Naive thymus-derived CD8-positive, alpha-beta T cell (primary cell): ENCODE results near the gene OR2A14. TPM values are rescaled to one million over a fixed set of nuclear protein-coding genes. Genes with fewer than 3 reads are reported as not detected.
A peak's percentile ranks its signal among the peaks of the same experiment; 100 is the strongest.

ENCODE experiments used
- ATAC-seq, 2 donors: fragments of 150-1000 bp; cut with Tn5 transposase in 1 of 2; sonication (Bioruptor Pico), chemical (Tn5 transposase) in 1 of 2; 1 replicate in 1 of 2; 2 replicates in 1 of 2; pipeline ENCODE4 v1.10.0; 2021; ENCODE audit warnings: mild to moderate bottlenecking in 2 of 2, moderate library complexity in 2 of 2
- POLR2A ChIA-PET: fragments of 350-600 bp; sonication (Branson Sonifier 250); formaldehyde crosslinking; loops from one replicate; lab custom pipeline; 2021; ENCODE audit warnings: antibody characterized with exemption; lab: Charles Lee
- DNase-seq, 10 donors: peaks; one replicate each; pipeline versions ENCODE4 v3.0.0 to v3.0.0-alpha.2; 2020 to 2022
- H3K27ac Mint-ChIP-seq, 10 donors: one replicate each; pipeline ENCODE4 v1.8.0; 2020 to 2022; ENCODE audit warnings: mild to moderate bottlenecking in 10 of 10, mixed read lengths in 10 of 10, moderate library complexity in 4 of 10, inconsistent platforms in 1 of 10
- H3K27me3 Mint-ChIP-seq, 5 donors: one replicate each; pipeline ENCODE4 v1.8.0; 2021 to 2022; ENCODE audit warnings: mixed read lengths in 5 of 5
- H3K36me3 Mint-ChIP-seq, 3 donors: one replicate each; pipeline ENCODE4 v1.8.0; 2020 to 2022; ENCODE audit warnings: mixed read lengths in 3 of 3, mild to moderate bottlenecking in 2 of 3, inconsistent platforms in 1 of 3
- H3K4me1 Mint-ChIP-seq, 4 donors: one replicate each; pipeline ENCODE4 v1.8.0; 2021 to 2022; ENCODE audit warnings: mixed read lengths in 4 of 4
- H3K4me3 Mint-ChIP-seq, 10 donors: one replicate each; pipeline ENCODE4 v1.8.0; 2020 to 2022; ENCODE audit warnings: mild to moderate bottlenecking in 10 of 10, mixed read lengths in 10 of 10, moderate library complexity in 6 of 10, inconsistent platforms in 1 of 10
- H3K9me3 Mint-ChIP-seq, 9 donors: one replicate each; pipeline ENCODE4 v1.8.0; 2020 to 2022; ENCODE audit warnings: mixed read lengths in 9 of 9, mild to moderate bottlenecking in 3 of 9, inconsistent platforms in 1 of 9, moderate library complexity in 1 of 9
- polyA plus RNA-seq, 3 donors: library from polyadenylated mRNA; unstranded; fragments of 300-500 nt; fragmentation: Illumina TruSeq; gene quantifications; one replicate each; pipeline ENCODE4 v1.2.3, GENCODE V29; 2021
- total RNA-seq, 8 experiments: library from RNA in 2 of 8; stranded (reverse) in 2 of 8; gene quantifications; one replicate each; pipeline ENCODE4 v1.2.3 and lab custom pipeline; 2021 to 2026

The OR2A14 gene
- not detected for total RNA-seq
- polyA plus RNA-seq, result not detected
- total RNA-seq (lab: John Stamatoyannopoulos, UW), result 0 reads per million in 6 experiments

GRCh38 chr7:144122876-144123275, at the start of gene OR2A14:
Gene OR2A14, plus strand, starts transcription at chr7:144123176. Its CDS starts 5,937 bp downstream, at chr7:144129113.
- DNase-seq, result no peak
- no peak within 1 kb of the TSS for H3K4me3 Mint-ChIP-seq
- H3K27ac Mint-ChIP-seq, result no peak within 1 kb of the TSS
- H3K4me1 Mint-ChIP-seq, result peaks cover 0 to 1% (median 0%) of the 10 kb centered on the region in 4 donors
- H3K27me3 Mint-ChIP-seq, result peaks cover 0 to 4% (median 0%) of the 10 kb centered on the region in 5 donors
- no peak for ATAC-seq
- peaks cover 0 to 5% (median 0%) of the 10 kb centered on the region in 9 donors for H3K9me3 Mint-ChIP-seq
- peaks cover 0 to 3% (median 0%) of the 10 kb centered on the region in 3 donors for H3K36me3 Mint-ChIP-seq
- POLR2A ChIA-PET, result no interaction called here

GRCh38 chr7:144074374-144074773, 48.6 kb upstream of the OR2A14 start:
- ATAC-seq, result no peak
- H3K4me3 Mint-ChIP-seq, result no peak overlapping the region
- H3K27me3 Mint-ChIP-seq, result peaks cover 1 to 10% (median 5%) of the 10 kb centered on the region in 5 donors
- peak overlapping the region in 1 of 10 donors; percentile 13 for H3K27ac Mint-ChIP-seq
- H3K36me3 Mint-ChIP-seq, result no peaks in the 10 kb centered on the region
- POLR2A ChIA-PET, result no interaction called here
- H3K9me3 Mint-ChIP-seq, result peaks cover 0 to 2% (median 0%) of the 10 kb centered on the region in 9 donors
- no peak for DNase-seq
- no peaks in the 10 kb centered on the region for H3K4me1 Mint-ChIP-seq

DNA sequence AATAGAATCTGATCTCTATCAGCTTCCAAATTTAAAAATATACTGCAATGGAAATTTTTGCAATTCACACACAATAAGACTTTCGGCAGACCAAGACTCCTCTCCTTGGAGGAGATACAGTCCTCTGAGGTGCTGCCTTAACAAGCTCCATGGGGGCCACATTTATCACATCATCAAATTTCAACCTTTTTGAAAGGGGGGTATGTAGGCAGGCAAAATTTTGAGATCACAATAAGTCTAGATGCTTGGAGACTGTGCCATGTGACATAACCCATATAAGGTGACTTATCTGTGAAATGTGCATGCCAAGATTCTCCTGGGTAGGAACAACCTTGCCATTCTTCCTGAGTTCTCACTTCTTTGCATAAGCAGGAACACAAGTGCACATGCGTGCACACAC, 37.0 kb upstream of the OR2A14 start, which contains the start of gene OR2A12:
TSS of gene OR2A12 (plus strand) at position 301 of the 400 bp plus-strand sequence. CDS start 8,830 bp downstream, outside the sequence.
- no peak for DNase-seq
- H3K27ac Mint-ChIP-seq, result no peak within 1 kb of the TSS
- peaks cover 0 to 4% (median 0%) of the 10 kb centered on the region in 3 donors for H3K36me3 Mint-ChIP-seq

DNA sequence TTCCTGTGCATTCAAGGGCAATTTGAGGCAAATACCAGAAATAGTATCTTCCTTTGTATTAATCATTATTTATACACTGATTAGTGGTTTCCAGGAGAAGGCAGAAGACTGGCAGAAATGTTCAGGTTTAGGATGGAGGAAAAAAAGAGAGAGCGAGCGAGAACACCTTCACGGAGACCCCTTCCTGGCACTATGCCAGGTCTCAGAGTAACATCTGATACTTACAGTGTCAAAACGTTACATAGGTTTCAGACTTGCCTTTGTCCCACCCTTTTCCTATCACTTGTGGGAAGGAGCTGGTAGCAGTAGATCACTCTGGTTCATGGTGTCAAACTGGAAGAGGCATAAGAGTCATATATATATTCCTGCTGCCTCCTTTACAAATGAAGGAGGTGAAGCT, 36.2 kb upstream of the OR2A14 start:
- H3K27ac Mint-ChIP-seq, result no peak overlapping the region

More for the DNA sequence above, 37.0 kb upstream of the OR2A14 start, which contains the start of gene OR2A12:
- no peak for ATAC-seq
- H3K4me1 Mint-ChIP-seq, result no peaks in the 10 kb centered on the region
- H3K4me3 Mint-ChIP-seq, result no peak within 1 kb of the TSS
- POLR2A ChIA-PET, result no interaction called here
- H3K27me3 Mint-ChIP-seq, result peaks cover 0 to 11% (median 0%) of the 10 kb centered on the region in 5 donors
- H3K9me3 Mint-ChIP-seq, result peaks cover 0 to 10% (median 2%) of the 10 kb centered on the region in 9 donors

GRCh38 chr7:144087230-144087629, 35.7 kb upstream of the OR2A14 start:
- Mint-ChIP-seq H3K36me3 (peaks cover 0 to 4% (median 0%) of the 10 kb centered on the region in 3 donors), H3K4me1 (no peaks in the 10 kb centered on the region), H3K9me3 (peaks cover 0 to 12% (median 2%) of the 10 kb centered on the region in 9 donors), H3K27ac (no peak overlapping the region), H3K27me3 (peaks cover 0 to 9% (median 4%) of the 10 kb centered on the region in 5 donors), H3K4me3 (no peak overlapping the region)
- POLR2A ChIA-PET, result no interaction called here
- DNase-seq (no peak), ATAC-seq (no peak)

More for the DNA sequence above, 36.2 kb upstream of the OR2A14 start:
- DNase-seq (no peak), ATAC-seq (no peak)
- peaks cover 0 to 12% (median 4%) of the 10 kb centered on the region in 5 donors for H3K27me3 Mint-ChIP-seq
- H3K9me3 Mint-ChIP-seq, result peaks cover 0 to 11% (median 2%) of the 10 kb centered on the region in 9 donors
- H3K36me3 Mint-ChIP-seq, result peaks cover 0 to 4% (median 0%) of the 10 kb centered on the region in 3 donors
- no peaks in the 10 kb centered on the region for H3K4me1 Mint-ChIP-seq
- no peak overlapping the region for H3K4me3 Mint-ChIP-seq
- POLR2A ChIA-PET, result no interaction called here

DNA sequence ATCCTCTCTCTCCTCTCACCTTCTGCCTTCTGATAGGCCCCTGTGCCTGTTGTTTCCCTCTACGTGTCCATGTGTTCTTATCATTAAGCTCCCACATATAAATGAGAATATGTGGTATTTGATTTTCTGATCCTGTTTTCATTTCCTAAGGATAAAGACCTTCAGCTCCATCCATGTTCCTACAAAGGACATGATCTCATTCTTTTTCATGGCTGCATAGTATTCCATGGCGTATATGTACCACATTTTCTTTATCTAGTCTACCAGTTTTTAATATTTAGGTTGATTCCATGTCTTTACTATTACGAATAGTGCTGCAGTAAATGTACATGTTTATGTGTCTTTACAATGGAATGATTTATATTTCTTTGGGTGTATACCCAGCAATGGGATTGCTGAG, 32.3 kb upstream of the OR2A14 start:
- POLR2A ChIA-PET, result no interaction called here
- Mint-ChIP-seq H3K9me3 (peaks cover 0 to 16% (median 5%) of the 10 kb centered on the region in 9 donors), H3K27me3 (peaks cover 1 to 18% (median 6%) of the 10 kb centered on the region in 5 donors), H3K4me3 (no peak overlapping the region), H3K4me1 (no peaks in the 10 kb centered on the region), H3K36me3 (peaks cover 0 to 4% (median 0%) of the 10 kb centered on the region in 3 donors), H3K27ac (no peak overlapping the region)
- ATAC-seq, result no peak
- no peak for DNase-seq

DNA sequence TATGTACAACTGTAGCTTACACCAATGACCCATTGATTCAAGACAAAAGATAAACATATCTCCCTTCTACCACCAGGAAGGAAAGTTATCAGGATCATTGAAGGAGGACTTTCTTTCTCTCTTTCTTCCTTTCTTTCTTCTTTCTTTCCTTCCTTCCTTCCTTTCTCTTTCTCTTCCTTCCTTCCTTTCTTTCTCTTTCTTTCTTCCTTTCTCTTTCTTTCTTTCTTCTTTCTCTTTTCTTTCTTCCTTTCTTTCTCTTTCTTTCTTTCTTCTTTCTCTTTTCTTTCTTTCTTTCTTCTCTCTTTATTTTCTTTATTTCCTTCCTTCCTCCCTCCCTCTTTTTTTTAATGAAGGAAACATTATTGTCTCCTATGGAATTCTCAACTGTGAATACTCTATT, 24.2 kb upstream of the OR2A14 start:
- ATAC-seq, result no peak
- no peak overlapping the region for H3K27ac Mint-ChIP-seq
- peaks cover 0 to 14% (median 3%) of the 10 kb centered on the region in 5 donors for H3K27me3 Mint-ChIP-seq
- H3K36me3 Mint-ChIP-seq, result no peaks in the 10 kb centered on the region
- H3K4me3 Mint-ChIP-seq, result no peak overlapping the region
- no peak for DNase-seq
- POLR2A ChIA-PET, result no interaction called here
- H3K4me1 Mint-ChIP-seq, result peaks cover 7 to 17% (median 10%) of the 10 kb centered on the region in 4 donors
- peaks cover 0 to 12% (median 2%) of the 10 kb centered on the region in 9 donors for H3K9me3 Mint-ChIP-seq

DNA sequence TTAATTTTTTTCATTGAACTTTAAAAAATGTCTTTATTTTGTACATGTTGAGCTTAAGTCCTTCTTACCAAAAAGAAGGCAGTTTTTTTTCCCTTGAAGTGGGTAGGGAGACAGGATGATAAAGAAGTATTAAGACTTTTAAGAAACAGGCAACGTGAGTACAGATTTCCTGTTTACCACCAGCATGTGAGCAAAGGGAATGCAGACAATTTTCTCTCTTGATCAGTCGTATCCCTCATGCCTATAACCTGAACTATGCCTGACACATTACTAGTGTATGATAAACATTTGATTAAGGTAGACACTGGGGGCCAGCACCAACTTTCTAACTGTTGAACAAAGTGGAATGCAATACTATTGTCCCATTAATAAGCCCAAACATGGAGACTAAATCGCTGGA, 22.4 kb upstream of the OR2A14 start:
- no peak overlapping the region for H3K4me3 Mint-ChIP-seq
- H3K9me3 Mint-ChIP-seq, result peaks cover 0 to 12% (median 0%) of the 10 kb centered on the region in 9 donors
- ATAC-seq, result no peak
- DNase-seq, result peak in 2 of 10 donors; percentile 3
- POLR2A ChIA-PET, result no interaction called here
- H3K27me3 Mint-ChIP-seq, result peaks cover 0 to 6% (median 0%) of the 10 kb centered on the region in 5 donors
- no peak overlapping the region for H3K27ac Mint-ChIP-seq
- no peaks in the 10 kb centered on the region for H3K36me3 Mint-ChIP-seq
- peaks cover 7 to 17% (median 10%) of the 10 kb centered on the region in 4 donors for H3K4me1 Mint-ChIP-seq

GRCh38 chr7:144102041-144102440, 20.9 kb upstream of the OR2A14 start:
- Mint-ChIP-seq H3K36me3 (no peaks in the 10 kb centered on the region), H3K4me3 (no peak overlapping the region), H3K9me3 (peaks cover 0 to 12% (median 0%) of the 10 kb centered on the region in 9 donors), H3K4me1 (peaks cover 7 to 17% (median 10%) of the 10 kb centered on the region in 4 donors), H3K27ac (peak overlapping the region in 2 of 10 donors; percentile 2 to 3), H3K27me3 (peaks cover 0 to 4% (median 0%) of the 10 kb centered on the region in 5 donors)
- DNase-seq (no peak), ATAC-seq (no peak)
- POLR2A ChIA-PET, result no interaction called here

GRCh38 chr7:144105211-144105610, 17.8 kb upstream of the OR2A14 start:
- Mint-ChIP-seq H3K4me1 (peaks cover 7 to 16% (median 8%) of the 10 kb centered on the region in 4 donors), H3K27me3 (peaks cover 0 to 10% (median 4%) of the 10 kb centered on the region in 5 donors), H3K27ac (no peak overlapping the region), H3K36me3 (peaks cover 0 to 6% (median 0%) of the 10 kb centered on the region in 3 donors), H3K9me3 (no peaks in the 10 kb centered on the region), H3K4me3 (no peak overlapping the region)
- POLR2A ChIA-PET, result no interaction called here
- ATAC-seq (no peak), DNase-seq (no peak)

DNA sequence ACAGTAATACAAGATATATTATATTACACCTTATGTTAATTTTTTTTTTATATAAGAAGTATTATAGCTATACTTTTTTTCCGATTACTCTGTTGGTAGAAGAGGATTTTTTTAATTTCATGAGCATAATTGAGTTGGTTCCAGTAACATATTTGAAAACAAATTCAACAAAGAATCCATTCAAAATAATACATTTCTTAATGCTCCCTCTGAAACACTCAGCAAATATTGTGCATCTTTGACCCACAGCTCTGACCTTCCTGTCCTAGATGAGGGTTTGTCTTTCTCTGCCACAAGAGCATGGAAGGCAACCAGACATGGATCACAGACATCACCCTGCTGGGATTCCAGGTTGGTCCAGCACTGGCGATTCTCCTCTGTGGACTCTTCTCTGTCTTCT, 13.7 kb upstream of the OR2A14 start, which contains the start of gene OR2A2:
TSS of gene OR2A2 (plus strand) at position 301 of the 400 bp plus-strand sequence. CDS start at position 301, 0 bp downstream.
- ATAC-seq (no peak), DNase-seq (no peak)
- Mint-ChIP-seq H3K27me3 (peaks cover 1 to 21% (median 10%) of the 10 kb centered on the region in 5 donors), H3K4me3 (no peak within 1 kb of the TSS), H3K27ac (no peak within 1 kb of the TSS), H3K4me1 (peaks cover 0 to 2% (median 0%) of the 10 kb centered on the region in 4 donors), H3K36me3 (peaks cover 0 to 6% (median 0%) of the 10 kb centered on the region in 3 donors), H3K9me3 (no peaks in the 10 kb centered on the region)
- POLR2A ChIA-PET, result no interaction called here

GRCh38 chr7:144110272-144110671, 12.7 kb upstream of the OR2A14 start:
- Mint-ChIP-seq H3K4me3 (no peak overlapping the region), H3K36me3 (peaks cover 0 to 6% (median 0%) of the 10 kb centered on the region in 3 donors), H3K9me3 (no peaks in the 10 kb centered on the region), H3K27ac (no peak overlapping the region), H3K27me3 (peaks cover 1 to 21% (median 10%) of the 10 kb centered on the region in 5 donors), H3K4me1 (peaks cover 0 to 2% (median 0%) of the 10 kb centered on the region in 4 donors)
- POLR2A ChIA-PET, result no interaction called here
- DNase-seq (no peak), ATAC-seq (no peak)

DNA sequence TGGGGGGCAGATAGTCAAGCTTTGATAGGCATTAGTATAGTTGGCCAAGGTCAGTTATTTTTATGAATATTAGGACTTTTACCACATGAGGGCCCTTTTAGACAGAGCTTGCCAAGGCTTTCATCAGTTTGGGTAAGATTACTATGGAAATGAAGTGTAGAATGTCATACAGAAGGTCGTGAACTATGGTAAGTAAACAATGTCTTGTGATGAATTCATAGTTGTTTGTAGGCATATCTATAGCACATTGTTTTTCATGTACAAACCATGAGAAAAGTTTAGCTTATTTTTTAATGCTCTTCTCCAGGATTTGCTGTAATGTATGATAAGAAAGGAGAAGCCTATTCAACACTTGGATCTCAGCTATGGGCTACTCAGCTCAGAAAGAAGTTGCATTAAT, 9.3 kb upstream of the OR2A14 start:
- H3K9me3 Mint-ChIP-seq, result peaks cover 0 to 4% (median 0%) of the 10 kb centered on the region in 9 donors
- H3K27me3 Mint-ChIP-seq, result peaks cover 3 to 12% (median 7%) of the 10 kb centered on the region in 5 donors
- no peaks in the 10 kb centered on the region for H3K4me1 Mint-ChIP-seq
- DNase-seq (no peak), ATAC-seq (no peak)
- POLR2A ChIA-PET, result no interaction called here
- H3K36me3 Mint-ChIP-seq, result no peaks in the 10 kb centered on the region
- H3K4me3 Mint-ChIP-seq, result no peak overlapping the region
- no peak overlapping the region for H3K27ac Mint-ChIP-seq
